Prostate gland (tissue), 2 donors: Measurements from ENCODE around the gene APLP2.

Experiments used
- POLR2A ChIP-seq: fragments of 450-650 bp; IDR thresholded peaks from one replicate; pipeline ENCODE4 v1.6.1; 2016; ENCODE audit warnings: antibody characterized with exemption, mild to moderate bottlenecking
- POLR2AphosphoS5 ChIP-seq: sonication (generic); formaldehyde crosslinking; IDR thresholded peaks from one replicate; pipeline ENCODE4 v1.6.1; 2017; ENCODE audit warnings: antibody characterized with exemption
- TF ChIP-seq, protein P1 (sequence below), 4 experiments: fragments of 200-600 bp in 2 of 4; fragments of 450-650 bp in 2 of 4; sonication (generic) in 2 of 4; IDR thresholded peaks; 1 replicate in 3 of 4; 2 replicates in 1 of 4; pipeline ENCODE4 v1.5.1; 2016 to 2019; ENCODE audit warnings: antibody characterized with exemption in 4 of 4, mild to moderate bottlenecking in 2 of 4, moderate library complexity in 2 of 4

DNA sequence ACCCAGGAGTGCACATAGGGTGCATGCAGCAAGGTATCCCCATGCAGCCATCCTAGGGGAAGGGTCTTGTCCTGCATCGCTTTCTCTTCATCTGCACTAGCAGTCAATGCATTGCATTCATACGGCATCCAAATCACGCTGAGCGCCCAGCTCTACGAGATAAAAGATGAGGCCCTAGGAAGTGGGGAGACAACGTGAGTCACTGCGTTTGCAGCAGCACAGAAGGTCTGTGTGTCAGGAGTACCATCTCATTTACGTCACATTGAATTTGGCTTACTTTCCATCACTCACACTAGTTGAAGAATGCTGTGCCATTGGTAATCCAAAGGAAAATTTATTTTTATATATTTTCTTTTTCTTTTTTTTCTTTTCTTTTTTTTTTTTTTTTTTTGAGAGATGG is 87.4 kb downstream of the APLP2 start:
- TF ChIP-seq, protein P1, sequence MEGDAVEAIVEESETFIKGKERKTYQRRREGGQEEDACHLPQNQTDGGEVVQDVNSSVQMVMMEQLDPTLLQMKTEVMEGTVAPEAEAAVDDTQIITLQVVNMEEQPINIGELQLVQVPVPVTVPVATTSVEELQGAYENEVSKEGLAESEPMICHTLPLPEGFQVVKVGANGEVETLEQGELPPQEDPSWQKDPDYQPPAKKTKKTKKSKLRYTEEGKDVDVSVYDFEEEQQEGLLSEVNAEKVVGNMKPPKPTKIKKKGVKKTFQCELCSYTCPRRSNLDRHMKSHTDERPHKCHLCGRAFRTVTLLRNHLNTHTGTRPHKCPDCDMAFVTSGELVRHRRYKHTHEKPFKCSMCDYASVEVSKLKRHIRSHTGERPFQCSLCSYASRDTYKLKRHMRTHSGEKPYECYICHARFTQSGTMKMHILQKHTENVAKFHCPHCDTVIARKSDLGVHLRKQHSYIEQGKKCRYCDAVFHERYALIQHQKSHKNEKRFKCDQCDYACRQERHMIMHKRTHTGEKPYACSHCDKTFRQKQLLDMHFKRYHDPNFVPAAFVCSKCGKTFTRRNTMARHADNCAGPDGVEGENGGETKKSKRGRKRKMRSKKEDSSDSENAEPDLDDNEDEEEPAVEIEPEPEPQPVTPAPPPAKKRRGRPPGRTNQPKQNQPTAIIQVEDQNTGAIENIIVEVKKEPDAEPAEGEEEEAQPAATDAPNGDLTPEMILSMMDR (IDR thresholded peaks at IDR 0.05): no peak
- no peak for TF ChIP-seq POLR2A
- no peak for TF ChIP-seq POLR2AphosphoS5
